ENCODE data around the gene OR5D18.

DNA sequence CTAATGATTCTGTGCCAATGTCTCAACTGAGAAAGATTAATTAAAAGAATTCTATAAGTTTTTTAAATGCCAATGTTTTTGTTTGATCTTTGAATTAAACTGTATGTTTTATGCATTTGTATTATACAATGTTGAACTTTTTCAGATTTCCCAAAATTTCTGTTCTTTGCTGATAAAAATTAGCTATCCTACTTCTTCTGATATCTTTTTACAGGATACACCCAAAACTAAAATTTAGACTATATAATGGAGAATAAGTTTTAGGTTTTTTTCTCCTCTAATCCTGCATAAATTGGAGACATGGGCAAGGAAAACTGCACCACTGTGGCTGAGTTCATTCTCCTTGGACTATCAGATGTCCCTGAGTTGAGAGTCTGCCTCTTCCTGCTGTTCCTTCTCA is 7.5 kb downstream of the OR5D18 start, which contains the start of gene OR5L2:
- TF ChIP-seq CTCF (IDR thresholded peaks at IDR 0.05) (no peak), POLR2A (IDR thresholded peaks at IDR 0.05) (no peak)
